ENCODE results near the gene DCAF16.
"Not testable (repeated sequence)": the region's sequence is repeated elsewhere in the genome, so short reads cannot be mapped to it uniquely, and the experiment has no call there.

The DCAF16 gene

DNA sequence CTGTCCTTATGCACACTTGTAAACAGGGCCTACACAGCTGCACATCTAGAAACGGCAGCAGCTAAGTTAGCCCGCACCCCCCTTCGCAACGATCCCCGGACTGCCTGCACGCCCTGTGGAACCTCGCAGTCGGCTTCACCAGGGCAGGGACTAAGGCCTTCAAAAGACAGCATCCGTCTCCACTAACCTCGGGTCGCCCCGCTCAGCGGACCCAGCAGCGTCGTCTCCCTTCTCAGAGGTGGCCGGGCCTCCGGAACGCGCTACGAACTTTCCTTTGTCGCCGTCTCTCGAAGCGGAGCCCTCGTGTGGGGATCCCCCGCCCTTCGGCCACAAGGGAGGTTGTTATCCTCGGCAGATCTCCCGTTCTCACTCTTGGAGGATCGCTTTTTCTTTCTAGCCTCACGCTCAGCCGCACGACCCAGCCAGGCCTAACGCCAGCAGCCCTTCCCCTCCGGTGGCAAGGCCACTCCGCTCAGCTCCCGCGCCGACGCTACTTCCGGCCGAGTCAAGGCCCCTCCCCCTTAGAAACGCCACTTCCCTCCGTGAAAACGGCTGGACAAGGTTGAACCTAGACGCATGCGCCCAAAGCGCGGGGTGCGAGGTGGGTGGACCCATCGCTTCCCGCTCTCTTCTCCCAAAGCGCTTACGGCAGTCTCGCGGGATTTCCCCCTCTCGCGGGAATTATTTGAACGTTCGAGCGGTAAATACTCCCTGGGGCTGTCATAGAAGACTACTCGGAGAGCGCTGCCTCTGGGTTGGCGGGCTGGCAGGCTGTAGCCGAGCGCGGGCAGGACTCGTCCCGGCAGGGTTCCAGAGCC, at the start of gene DCAF16, which contains the start of gene NCAPG:
Gene DCAF16, minus strand, starts transcription at position 498 of the 818 bp plus-strand sequence. CDS start 6,616 bp downstream, outside the sequence.
Gene NCAPG, plus strand, starts transcription at position 720 of the 818 bp plus-strand sequence. CDS start 99 bp downstream, outside the sequence.
- DNase-seq (ENCODE audit: low read depth), result peak; percentile 96

DNA sequence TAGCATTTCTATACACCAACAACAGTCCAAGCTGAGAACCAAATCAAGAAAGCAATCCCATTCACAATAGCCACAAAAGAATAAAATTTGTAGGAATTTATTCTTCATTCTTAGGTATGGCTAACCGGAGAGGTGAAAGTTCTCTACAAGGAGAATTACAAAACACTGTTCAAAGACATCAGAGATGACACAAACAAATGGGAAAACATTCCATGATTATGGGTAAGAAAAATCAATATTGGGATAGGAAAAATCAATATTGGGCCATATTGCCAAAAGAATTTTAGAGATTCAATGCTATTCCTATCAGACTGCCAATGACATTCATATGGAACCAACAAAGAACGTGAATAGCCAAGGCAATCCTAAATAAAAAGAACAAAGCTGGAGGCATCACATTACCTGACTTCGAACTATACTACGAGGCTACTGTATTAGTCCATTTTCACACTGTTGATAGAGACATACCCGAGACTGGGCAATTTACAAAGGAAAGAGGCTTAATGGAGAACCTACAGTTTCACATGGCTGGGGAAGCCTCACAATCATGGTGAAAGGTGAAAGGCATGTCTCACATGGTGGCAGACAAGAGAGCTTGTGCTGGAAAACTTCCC, 49.3 kb upstream of the DCAF16 start:
- no peak for DNase-seq (ENCODE audit: low read depth)

DNA sequence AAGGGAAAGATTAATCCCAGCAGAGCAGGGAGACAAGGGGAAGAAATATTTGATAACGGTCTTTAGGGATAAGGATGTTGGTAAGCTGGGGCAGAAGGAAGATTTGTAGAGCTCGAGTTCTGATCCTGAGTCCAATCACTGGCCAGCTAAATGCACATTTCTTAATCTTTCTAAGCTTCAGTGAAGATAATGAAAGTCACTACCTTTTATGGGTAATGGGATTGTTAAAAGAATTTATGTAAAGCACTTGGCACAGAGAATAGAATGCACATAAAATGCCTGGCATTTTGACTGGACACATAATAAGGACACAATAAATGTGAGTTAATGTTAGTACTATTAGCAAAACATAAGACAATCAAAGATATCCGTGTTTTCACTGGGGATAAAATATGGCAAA, 43.5 kb upstream of the DCAF16 start:
- no peak for DNase-seq (ENCODE audit: low read depth)

DNA sequence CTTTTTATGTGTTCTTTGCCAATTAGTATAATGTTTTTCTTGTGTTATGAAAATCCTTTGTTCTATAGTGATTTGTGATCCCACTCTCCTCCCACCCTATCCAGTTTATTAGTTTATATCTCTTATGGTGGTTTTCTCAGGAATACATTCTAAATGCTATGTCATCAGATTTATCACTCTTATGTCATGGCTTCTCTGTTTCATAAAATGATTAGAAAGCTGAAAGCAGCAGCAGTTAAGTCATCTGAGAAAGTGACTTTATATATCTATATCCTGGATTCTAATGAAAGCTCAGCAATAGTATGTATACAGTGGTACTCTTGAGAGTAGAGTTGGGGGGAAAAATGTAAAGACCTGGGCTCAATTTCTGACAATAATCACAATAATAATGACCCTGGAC, 41.4 kb upstream of the DCAF16 start:
- DNase-seq (ENCODE audit: low read depth), result no peak

DNA sequence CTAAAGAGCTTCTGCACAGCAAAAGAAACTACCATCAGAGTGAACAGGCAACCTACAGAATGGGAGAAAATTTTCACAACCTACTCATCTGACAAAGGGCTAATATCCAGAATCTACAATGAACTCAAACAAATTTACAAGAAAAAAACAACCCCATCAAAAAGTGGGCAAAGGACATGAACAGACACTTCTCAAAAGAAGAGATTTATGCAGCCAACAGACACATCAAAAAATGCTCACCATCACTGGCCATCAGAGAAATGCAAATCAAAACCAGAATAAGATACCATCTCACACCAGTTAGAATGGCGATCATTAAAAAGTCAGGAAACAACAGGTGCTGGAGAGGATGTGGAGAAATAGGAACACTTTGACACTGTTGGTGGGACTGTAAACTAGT, 39.7 kb upstream of the DCAF16 start:
- not testable (repeated sequence) for DNase-seq (ENCODE audit: low read depth)

DNA sequence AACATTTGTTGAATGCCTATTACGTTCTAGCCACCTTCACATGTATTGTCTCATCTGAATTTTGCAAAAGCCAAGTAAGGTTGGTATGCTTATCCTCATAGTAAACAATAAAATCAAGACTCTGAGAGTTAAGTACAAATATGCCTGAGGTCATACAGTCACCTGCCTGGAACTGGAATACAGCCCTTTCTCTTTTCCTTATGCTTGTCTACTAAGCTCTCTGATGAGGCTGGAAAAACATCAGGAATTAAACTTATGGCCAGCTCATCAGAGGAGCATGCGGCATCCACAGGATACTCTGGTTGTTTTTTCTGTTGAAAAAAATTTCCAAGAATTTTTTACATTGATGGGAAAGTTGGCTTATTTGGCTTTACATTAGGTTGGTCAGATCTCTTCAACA, 35.7 kb upstream of the DCAF16 start:
- no peak for DNase-seq (ENCODE audit: low read depth)

DNA sequence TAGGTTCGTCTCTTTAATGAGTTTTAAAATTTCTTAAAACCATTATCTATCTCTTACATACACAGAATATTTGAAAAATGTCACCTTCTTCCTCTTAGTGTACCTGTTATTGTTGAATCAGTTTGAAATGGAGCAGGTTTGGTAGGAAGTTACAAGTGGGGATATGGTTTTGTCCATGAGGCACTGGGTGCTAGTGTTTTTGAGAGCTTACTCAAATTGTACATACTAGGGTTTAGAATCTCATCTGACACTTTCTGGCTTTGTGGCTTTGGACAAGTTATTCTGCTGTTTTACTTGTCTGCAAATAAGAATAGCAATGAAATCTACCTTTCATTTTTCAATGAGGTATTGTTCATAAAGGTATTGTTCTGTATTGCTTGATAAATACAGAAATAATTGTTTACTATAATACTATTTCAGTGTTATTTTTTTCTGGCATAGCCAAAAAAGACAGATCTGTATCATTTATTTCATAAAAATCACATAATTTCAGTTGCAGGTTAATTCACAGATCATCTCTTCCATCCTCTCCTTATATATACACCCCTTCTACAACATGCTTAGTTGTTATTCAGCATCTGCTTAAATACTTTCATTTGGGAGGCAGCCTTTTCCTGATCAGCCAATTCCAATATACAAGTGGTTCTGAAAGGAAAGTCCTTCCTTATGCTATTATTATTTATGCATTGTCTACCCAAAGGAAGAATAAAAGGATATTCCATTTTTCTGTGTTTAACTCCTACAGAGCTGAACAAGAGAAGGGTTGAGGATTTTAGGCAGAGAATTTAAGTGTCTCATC, 13.5 kb upstream of the DCAF16 start:
- DNase-seq (ENCODE audit: low read depth), result no peak

DNA sequence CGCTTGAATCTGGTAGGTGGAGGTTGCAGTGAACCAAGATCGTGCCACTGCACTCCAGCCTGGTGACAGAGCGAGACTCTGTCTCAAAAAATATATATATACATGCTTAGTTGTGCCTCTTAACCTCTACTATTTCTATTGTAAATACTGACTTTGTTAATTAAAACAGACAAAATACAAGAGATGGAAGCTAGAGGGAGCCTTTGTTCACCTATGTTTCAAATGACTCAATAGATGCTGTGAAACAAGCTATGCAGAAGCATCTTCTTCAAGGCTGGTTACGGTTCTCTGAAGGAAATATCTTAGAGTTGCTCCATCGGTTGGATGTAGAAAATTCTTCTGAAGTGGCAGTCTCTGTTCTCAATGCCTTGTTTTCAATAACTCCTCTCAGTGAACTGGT, 6.5 kb upstream of the DCAF16 start:
- no peak for DNase-seq (ENCODE audit: low read depth)

DNA sequence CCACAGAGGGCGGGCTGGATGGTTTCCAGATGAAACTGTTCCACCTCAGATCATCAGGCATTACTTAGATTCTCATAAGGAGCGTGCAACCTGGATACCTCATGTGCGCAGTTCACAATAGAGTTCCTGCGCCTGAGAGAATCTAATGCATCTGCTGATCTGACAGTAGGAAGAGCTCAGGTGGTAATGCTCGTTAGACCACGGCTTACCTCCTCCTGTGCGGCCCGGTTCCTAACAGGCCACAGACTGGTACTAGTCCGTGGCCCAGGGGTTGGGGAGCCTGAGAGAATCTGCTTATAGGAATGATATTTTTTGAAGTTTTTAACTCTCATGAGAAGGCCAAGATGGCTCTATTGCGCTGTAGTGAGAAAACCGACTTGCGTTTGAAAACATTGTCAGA, 5.6 kb upstream of the DCAF16 start:
- DNase-seq (ENCODE audit: low read depth), result no peak

DNA sequence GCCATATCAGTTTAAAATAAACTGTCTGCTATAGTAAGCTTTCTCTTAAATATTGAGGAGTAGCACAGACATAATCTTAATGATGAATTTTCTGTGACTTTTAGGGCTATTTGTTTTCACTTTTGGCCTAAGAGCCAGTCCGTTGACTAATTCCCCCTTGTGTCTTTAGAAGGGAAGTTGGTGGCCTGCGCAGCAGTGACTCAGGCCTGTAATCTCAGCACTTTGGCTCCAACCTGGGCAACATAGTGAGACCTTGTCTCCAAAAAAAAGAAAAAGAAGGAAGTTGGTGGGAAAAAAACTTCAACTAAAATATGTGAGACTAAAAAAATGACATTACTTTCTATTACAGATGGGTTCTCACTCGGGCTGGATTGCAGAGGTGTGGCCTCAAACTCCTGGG, 3.6 kb upstream of the DCAF16 start:
- no peak for DNase-seq (ENCODE audit: low read depth)

DNA sequence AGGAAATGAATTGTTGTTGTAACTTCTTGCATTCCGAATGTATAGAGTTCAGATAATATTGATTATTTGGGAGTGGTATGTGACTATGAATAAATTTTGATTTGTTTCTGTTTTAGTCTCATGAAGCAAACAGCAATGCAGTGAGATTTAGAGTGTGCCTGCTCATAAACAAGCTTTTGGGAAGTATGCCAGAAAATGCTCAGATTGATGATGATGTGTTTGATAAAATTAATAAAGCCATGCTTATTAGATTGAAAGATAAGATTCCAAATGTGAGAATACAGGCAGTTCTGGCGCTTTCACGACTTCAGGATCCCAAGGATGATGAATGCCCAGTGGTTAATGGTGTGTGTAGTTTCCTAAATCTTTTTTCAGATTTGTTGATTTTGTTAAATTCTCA, 2.2 kb upstream of the DCAF16 start:
- no peak for DNase-seq (ENCODE audit: low read depth)

DNA sequence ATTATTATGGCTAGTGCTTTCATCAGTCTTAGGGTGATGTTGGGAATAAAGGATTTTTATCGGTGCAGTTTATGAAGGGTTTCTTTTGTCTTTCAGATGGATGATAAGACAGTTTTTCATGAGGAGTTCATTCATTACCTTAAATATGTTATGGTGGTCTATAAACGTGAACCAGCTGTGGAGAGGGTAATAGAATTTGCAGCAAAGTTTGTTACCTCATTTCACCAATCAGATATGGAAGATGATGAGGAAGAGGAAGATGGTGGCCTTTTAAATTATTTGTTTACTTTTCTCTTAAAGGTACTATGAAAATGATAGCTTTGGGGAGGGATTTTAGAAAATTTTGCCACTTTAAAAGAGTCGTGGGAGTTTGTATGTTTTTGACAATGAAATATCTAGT, 1.6 kb upstream of the DCAF16 start:
- no peak for DNase-seq (ENCODE audit: low read depth)

DNA sequence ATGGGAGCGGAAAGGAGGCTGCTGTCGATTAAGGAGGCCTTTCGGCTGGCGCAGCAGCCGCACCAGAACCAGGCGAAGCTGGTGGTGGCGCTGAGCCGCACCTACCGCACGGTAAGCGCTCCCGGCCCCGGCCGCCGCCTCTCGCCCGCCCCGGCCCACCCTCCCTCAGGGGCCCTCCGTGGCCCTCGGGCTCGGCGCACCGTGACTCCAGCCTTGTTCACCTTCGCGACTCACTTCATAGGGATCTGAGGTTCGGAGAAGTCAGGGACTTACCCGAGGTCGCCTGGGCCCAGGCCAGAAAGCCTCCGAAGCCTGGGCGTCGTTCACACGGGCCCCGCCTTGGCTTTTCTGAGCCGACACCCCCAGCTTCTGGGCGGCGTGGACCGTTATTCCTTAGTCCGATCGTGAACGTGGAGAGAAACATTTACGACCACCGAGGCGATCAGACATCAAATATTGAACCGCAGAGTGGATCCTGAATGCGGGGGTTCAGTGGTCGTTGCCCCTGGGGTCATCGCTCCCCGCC, 584 bp upstream of the DCAF16 start:
- DNase-seq (ENCODE audit: low read depth), result no peak

DNA sequence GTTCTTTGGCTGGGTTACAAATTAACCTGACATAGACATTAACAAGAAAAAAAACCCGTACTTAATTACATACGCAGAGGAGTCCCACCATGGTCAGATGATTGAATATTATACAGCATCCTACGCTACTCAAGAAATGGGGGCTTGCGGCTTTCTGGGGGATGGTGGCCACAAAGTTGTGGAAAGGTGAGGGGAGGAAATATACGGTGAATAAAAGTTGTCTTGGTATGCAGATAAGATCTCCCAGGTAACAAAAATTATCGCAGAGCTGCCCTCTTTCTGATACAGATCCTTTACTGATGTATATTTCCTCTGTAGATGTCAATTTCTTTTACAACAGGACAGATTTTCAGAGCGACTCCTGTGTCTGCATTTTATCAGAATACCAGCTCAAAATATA, 890 bp downstream of the DCAF16 start:
- DNase-seq (ENCODE audit: low read depth), result no peak

DNA sequence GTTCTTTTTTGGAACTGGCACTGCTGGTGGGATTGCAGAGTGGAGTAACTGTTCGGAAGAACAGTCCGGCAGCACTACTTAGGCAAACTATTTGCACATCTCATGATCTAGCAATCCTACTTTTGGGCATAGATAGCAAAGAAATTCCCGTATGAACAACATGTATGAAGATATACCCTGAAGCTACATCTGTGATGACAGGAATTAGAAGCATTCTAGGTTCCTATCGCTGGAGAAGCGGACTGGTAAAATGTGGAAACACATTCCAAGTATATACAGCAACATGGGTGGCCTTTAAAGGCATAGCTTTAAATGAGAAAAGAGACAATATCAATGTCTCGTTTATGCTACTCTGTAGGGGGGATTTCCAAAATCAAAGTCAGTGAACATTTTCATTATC, 3.1 kb downstream of the DCAF16 start:
- DNase-seq (ENCODE audit: low read depth), result no peak

DNA sequence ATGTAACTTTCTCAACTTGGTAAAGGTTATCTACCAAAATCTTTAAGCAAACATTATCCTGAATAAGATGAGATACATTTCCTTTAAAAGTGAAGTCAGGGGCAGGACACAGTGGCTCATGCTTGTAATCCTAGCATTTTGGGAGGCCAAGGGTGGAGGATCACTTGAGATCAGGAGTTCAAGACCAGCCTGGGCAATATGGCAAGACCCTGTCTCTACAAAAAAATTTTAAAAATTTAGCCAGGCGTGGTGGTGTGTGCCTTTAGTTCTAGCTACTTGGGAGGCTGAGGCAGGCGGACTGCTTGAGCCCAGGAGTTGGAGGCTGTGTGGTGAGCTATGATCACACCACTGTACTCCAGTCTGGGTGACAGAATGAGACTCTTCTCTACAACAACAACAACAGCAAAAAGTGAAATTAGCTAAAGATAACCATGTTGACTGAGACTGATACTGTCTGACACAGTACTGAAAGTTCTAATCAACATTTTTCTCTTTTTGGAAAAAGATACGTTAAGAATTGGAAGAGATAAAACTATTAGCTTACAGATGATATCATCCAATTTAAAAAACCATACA, 4.9 kb downstream of the DCAF16 start:
- no peak for DNase-seq (ENCODE audit: low read depth)

DNA sequence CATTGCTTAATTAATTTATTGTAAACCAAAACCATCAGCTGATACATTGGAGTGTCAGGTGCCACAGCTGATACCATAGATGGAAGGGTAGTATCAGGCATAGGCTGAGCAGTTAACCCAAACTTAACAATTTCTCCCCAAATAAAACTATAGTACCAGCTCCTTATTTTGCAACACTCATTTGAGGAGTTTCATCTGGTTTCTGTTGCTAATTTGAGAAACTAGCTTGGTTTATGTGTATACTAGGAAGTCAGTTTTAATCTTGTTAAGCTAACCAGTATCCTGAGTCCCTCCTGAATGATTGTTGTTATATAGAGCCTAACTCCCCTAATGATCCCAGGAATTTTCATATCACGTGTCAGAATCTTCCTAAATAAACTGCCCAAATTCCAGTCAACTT, 12.7 kb downstream of the DCAF16 start:
- DNase-seq (ENCODE audit: low read depth), result no peak

DNA sequence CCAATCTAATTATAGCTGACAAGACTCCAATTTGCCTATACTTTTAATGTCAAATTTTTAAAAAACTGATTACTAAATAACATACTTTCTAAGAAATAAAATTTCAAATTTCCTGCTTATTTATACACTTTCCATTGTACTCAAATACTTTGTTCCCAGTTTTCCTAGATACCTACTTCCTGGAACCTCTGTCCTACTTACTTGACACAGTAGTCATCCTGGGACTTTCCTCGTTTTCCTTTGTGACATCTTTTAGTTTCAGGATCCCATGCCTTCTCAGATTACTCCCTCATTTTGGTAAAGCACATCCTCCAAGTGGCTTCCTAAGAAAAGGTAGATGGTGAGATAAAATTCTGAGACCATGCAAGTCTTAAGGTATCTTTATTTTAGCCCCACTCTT, 15.8 kb downstream of the DCAF16 start:
- no peak for DNase-seq (ENCODE audit: low read depth)

DNA sequence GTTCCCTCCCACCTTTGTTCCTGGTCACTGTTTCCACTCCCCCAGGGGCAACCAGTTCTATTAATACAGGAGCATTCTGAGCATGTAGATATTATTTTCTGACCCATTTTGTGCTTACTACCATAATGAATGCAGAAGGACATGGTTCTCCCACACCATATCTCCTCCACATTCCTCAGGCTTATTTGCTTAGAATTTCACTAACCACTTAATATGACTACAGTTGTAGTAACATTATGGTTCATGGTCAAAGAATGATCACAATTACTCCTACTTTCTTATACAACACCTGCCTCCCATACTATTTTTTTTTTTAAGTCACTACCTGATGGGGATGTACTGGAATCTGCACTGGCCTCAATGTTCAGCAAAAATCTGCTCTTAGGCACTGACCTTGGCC, 21.6 kb downstream of the DCAF16 start:
- no peak for DNase-seq (ENCODE audit: low read depth)

DNA sequence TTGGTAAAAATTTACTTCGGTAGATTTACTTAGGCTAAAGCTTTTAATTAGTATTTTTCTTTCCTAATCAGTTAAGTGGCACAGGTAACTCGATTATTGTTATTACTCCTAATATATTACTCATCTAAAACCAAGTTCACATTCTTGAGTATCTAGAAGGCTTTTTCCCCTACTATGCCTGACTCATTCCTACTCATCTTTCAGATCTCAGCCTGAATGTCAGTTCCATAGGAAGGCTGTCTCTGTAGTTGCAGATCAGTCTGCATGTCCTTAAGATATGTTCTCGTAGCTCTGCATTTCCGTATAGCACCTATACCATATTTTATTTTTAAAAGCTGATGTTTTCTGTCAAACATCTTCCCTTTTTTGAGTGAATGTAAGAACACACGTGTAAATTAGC, 23.2 kb downstream of the DCAF16 start:
- DNase-seq (ENCODE audit: low read depth), result no peak

DNA sequence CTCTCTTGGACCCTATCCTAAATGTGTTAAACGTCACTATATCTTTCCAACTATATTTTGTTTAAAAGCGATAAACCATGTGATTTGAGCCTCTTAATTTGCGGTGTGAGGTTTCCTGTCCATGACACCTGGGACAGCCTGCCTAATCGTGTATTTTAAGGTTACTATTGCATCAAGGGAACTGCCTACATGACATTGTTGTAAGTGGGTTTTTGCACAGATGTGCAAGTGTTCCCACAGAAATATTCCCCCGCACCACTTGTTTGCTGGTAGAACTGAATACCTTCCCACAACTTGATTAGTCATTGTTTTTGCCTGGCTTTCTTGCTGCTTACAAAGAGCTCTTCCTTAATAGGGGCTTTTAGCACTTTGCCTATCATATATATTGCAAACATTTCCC, 24.0 kb downstream of the DCAF16 start:
- DNase-seq (ENCODE audit: low read depth), result no peak

DNA sequence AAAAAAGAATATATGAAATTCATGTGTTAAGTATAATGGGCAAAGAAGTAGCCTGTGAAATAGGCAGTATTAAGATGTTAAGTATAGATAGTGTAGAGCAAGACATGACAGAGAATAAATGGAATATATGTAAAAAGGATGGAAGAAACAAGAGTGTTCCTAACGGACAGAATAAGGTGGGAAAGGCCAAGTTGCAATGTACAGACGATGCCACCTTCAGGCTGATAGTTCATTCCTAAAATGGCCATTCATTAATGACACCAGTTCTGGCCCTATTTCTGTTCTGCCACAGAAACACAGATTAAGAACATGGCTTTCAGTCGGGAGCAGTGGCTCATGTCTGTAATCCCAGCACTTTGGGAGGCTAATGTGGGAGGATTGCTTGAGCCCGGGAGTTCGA, 24.7 kb downstream of the DCAF16 start:
- DNase-seq (ENCODE audit: low read depth), result no peak
